Adipose tissue (tissue), 3 donors: Measurements from ENCODE around the gene MMEL1. TPM values are rescaled to one million over a fixed set of nuclear protein-coding genes. Genes with fewer than 3 reads are reported as not detected.

Experiments
- H3K27ac ChIP-seq: one replicate; pipeline ENCODE4 v1.5.1; 2013; ENCODE audit warnings: low read depth, low read length
- WGBS, 3 donors: extraction: QIAGEN DNeasy Blood & Tissue Kit; methylation state at CpG; one replicate each; pipeline ENCODE4 v1.1.7; 2013; 5-methylcytosine and 5-hydroxymethylcytosine counted together
- polyA plus RNA-seq, 3 donors: library from polyadenylated mRNA; stranded (reverse); fragments of 200-250 nt; gene quantifications; one replicate each; pipeline ENCODE4 v1.2.3, GENCODE V29; 2013
- donor health status: healthy with polysubstance abuse.
- donor health status: Bipolar disorder and iron deficiency.
- donor health status: healthy.

The MMEL1 gene
- polyA plus RNA-seq, 3 donors, result 3.0 to 7.0 (median 3.8) TPM

DNA sequence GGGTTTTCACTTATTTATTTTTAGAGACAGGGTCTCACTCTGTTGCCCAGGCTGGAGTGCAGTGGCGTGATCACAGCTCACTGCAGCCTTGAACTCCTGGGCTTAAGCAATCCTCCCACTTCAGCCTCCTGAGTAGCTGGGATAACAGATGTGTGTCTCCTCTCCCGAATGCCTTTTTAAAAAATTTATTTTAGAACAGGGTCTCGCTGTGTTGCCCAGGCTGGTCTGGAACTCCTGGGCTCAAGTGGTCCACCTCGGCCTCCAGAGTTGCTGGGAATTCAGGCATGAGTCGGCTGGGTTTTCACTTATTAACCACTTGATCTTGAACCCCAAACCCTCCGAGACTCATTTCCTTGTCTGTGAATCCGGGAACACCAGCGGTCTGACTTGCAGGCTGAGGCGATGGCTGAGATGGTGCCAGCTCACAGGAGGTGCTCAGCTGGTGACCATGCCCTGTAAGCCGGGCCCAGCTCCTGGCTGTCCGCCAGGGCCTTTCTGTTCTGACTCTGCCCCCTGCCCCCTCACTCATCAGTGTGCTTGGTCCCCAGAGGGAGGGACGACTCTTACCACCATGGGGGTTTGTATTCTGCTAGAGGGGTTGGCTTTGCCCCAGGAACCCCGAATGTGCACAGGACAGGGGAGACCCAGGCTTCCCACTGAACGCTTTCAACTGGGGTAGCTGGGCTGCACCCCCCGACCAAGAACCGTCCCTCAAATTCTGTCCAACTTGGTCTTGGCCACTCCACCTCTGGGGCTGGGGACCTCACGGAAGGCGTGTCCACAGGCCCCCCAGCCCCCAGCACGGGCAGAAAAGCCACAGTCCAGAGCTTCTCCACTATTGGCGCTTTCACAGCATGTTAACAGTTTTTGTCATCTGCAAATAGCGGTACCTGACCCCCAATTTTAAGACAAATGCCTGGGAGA lies 22.5 kb downstream of the MMEL1 start:
- 59 to 70% (median 66%) methylated on average over 21 of the region's 21 CpGs for WGBS, 3 donors
- H3K27ac ChIP-seq, result no peak overlapping the region

DNA sequence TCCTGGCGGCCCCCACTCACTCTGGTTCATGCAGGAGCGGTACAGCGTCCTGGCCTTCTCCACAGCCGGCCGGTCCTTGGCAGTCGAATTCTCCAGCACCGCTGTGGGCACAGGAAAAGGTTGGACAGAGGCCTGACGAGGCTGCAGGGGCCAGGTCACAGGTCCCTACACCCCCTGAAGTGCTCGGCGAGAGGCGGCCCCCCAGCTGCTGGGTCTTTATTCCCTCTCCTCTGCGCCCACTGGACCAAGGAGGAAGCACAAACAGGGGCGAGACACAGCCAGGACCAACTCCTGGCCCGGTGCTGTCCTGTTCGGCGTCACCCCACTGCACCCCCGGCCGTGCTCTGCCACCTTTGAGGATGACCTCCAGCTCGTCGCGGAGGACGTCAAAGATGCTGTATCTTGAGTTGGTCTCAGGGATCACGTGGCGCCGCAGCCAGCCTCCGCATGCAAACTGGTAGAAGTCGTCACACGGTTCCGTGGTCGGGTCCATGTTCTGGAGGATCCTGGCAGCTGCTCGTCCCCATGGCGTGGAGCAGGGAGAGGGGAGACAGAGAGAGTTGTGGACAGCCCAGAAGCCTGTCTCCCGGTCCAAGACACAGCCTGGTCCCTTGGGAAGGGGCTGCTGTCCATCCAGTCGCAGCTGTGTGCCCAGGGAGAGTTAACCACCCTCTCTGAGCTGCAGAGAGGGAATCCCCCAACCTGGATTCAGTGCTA lies 23.3 kb downstream of the MMEL1 start:
- WGBS, 3 donors, result 86 to 89% (median 88%) methylated on average over 30 to 34 of the region's 34 CpGs
- no peak overlapping the region for H3K27ac ChIP-seq

DNA sequence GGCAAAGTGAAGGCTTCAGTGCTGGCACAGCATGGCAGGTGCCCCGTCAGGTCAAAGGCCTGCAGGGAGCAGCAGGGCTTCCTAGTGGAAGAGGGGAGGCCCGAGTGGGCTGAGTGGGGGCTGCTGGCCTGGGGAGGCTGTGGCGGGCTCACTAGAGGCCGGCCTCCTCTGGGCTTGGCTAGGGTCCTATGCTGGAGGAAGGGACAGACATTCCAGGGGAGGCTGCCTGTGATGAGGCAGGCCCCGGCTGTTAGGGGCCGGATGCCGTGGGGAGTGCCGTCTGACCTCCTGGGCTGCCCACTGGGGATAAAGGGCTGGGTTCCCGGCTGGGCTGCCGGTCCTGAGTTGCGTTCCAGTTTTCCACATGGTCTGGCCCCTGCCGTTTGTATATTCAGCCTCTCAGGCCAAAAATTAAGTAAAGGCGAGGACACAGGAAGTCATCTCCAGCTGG lies 25.1 kb downstream of the MMEL1 start:
- WGBS, 3 donors, result 49 to 74% (median 50%) methylated on average over 12 to 13 of the region's 13 CpGs
- H3K27ac ChIP-seq, result no peak overlapping the region

DNA sequence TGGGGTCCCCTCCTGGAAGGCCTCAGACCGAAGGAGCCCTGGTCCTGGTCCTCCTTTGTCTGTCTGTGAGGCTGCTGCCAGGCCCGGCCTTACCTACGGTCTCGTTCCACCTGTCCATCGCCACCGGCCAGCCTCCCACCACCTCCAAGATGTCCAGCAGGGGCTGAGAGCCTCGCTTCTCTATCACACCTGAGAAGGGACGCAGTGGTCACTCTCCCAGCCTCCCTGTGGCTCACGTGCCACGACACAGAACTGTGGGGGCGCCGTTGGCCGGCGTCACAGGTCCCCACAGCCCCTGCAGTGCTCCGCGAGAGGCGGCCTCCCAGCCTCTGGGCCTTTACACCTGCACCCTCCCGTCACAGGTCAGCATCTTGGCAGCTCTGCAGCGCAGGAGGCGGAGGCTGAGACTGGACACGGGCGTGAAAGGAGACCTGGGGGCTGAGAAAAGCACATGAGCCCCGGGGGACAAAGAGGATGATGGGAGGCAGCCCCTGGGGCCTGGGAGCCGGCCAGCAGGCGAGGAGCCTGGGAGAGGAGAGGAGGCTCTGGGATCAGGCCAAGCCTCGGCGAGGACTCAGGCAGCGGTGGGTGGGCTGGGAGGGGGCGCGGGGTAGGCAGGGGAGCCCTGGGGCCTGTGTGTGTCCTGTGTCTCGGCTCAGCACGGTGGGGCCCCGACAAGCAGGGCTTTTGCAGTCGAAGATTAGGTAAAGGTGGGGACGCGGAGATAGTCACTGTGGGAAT lies 25.8 kb downstream of the MMEL1 start:
- H3K27ac ChIP-seq, result no peak overlapping the region
- WGBS, 3 donors, result 62 to 74% (median 70%) methylated on average over 31 to 36 of the region's 36 CpGs

DNA sequence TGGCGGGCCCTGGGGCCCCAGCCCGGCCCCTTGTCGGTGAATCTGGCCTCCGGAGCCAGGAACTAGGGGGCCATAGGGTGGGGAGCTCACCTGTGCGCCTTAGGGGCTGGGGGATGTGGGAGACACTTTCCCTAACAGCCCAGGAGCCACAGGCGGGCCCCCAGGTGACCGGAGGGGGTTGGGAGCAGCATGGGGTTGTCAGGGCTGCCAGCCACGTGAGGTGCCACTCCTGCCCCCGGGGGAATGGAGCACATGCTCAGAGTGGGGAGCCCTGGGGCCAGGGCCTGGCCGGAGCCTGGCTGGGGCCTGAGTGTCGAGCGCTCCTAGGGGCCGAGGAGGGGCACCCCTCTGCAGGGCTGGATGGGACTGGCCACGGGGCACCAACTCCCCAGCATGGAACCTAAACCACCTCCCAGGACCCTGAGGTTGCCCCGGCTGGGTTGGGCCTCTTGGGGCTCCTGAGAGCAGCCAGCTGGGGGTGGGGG lies 26.4 kb downstream of the MMEL1 start:
- no peak overlapping the region for H3K27ac ChIP-seq
- WGBS, 3 donors, result 83 to 88% (median 84%) methylated on average over 13 to 15 of the region's 15 CpGs

DNA sequence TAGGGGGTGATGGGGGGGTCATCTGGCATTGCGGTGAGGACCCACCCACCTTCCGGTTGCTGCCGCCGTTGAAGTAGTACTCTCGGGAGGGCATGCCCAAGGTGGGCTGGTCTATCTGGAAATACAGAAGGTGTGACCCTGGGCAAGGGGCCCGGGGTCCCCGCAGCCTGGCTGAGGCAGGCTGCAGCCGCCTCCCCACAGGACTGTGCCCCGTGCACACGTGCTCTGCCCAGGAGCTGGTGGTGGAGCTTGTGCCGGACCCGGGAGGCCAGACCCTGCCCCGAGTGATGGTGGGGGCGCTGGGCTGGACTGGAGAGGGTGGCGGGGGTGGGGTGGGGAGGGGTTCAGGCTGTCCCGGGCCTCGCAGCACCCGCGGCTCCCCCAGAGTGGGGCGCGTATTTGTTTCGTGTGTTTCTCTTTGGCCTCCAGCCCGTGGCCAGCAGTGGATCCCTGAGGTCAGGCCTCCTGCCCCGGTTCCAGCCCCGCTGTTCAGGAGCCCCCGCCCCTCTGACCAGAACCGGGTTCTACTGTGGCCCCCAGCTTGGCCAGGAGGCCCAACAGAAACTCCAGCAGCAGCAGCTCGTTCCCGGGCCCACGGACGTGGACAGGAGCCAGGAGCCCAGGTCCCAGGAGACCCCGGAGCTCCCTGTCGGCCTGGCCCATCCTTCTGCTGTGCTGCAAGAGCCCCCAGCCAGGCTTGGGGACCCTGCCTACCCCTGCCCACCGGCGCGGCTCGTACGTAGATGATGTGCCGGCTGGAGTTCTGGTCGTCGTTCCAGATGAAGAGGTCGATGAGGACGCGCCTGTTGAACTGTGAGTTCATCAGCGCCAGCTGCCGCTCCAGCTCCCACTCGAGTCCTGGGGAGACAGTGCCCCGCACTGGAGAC lies 27.1 kb downstream of the MMEL1 start:
- WGBS, 3 donors, result 73 to 76% (median 76%) methylated on average over 40 to 48 of the region's 48 CpGs
- H3K27ac ChIP-seq, result no peak overlapping the region

DNA sequence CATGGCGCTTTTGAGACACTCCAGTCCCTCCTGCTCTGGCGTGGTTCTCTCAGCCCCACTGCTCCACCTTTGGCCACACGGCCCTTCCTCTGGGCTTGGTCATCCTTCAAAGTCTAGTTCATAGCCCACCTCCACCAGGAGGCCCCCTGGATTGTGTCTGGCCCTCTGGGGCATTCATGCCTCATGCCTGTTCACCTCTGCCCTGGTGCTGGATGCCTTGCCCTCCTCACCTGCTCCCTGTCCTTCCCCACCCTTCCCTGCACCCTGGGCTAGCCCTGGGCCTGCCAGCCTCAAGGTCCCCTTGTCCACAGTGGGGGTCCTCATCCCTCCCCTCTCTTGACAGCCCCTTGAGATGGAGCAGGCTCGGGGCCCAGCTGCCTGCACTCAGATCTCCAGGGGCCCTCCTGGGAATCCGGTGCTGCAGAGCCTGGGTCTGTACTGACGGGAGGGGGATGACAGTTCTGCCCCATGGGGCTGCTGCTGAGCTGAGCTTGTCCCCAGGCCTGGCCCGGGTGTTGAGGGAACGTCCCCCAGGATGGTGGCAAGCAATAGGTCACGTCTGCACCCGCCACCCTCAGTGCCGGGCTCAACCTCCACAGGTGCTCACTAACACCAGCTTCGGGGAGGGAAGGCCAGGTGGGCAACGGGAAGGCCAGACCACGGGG lies 27.8 kb downstream of the MMEL1 start:
- no peak overlapping the region for H3K27ac ChIP-seq
- 73 to 83% (median 76%) methylated on average over 12 to 14 of the region's 14 CpGs for WGBS, 3 donors

DNA sequence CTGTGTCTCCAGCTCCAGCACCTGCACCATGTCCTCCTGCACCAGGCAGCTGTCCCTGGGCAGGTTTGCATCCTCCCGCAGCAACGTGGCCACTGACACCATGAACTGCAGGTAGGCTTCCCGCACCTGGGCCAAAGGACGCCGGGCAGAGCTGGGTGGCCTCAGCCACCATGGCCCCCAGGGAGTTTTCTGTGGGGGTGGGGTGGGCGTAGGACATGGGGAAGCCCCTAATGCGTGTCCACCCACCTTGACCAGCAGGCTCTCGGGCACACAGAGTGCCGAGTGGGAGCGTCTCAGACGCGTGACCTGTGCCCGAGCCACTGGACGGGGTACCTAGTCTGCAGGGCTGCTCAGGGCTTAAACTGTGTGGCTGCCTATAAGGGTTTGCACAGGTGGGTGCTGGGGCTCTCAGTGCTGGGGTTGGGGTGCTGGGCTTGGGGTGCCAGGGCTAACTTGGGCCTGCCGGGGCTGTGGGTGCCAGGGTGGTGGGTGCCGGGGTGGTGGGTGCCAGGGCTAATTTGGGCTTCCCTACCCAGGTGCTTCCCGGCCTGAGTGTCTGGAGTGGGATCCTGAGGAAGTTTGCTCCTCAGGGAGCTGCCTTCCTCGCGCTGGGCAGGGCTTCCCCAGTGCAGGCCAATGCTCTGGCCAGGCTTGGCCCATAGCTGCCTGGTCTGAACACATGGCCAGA lies 28.5 kb downstream of the MMEL1 start:
- 81 to 87% (median 82%) methylated on average over 19 of the region's 19 CpGs for WGBS, 3 donors

DNA sequence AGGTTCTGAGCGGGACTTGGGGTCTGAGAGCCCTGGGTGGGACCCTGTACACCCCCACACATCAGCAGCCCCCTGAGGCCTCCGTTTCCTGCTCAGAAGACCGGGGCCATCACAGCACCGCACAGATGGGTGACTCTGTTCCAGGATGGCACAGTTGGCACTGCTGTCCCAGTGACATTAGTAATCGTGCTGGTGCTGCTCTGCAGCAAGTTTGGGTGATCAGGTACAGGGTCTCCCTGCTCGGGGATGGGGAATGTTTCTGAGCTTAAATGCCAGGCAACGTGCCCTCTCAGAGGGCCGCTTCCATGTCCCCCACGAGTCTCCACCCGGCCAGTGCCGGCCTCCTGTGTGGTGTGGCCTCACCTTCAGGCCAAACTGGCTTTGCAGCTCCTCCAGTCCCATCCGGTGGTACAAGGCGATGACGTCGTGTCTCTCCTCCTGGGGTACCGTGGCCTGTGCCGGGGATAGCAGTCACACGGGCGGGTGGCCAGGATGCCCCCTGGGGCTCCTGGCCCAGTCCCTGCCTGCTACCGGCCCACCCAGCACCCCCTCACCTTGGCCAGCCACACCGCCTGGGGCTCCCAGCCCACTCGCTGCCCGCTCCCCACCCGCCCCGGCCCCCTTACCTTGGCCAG lies 29.2 kb downstream of the MMEL1 start:
- H3K27ac ChIP-seq, result no peak overlapping the region
- WGBS, 3 donors, result 71 to 84% (median 83%) methylated on average over 24 to 25 of the region's 25 CpGs

More for the DNA sequence above, 28.5 kb downstream of the MMEL1 start:
- no peak overlapping the region for H3K27ac ChIP-seq

DNA sequence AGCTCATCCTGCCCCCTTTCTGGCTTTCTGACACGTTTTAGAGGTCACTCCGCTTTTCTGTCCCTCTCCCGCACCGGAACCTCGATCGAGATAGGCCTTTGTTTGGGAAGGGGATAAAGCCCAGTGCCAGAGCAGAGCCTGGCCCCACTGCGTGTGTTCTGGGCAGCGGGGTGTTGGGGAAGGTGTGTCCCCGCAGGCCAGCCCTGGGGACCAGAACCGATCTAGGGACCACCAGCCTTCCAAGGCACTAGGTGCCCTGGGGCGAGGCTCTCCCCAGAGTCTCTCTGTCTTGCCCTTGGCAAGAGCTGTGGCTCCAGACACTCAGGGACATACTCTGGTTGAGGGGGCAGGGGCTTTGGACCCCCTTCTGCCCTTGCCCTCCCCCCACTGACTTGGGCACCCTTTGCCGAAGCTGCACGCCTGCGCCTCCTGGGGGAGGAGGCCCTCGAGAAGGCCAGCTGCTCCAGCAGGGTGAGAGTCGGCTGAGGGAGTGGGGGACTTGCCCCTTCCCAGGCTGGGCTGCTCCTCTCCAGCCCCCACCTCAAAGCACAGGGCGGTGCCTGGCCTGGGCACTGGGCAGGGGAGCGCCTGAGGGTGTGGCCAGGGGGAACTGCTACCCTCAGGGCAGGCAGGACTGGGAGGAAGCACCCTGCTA lies 29.8 kb downstream of the MMEL1 start:
- WGBS, 3 donors, result 69 to 84% (median 80%) methylated on average over 18 of the region's 18 CpGs
- H3K27ac ChIP-seq, result no peak overlapping the region

DNA sequence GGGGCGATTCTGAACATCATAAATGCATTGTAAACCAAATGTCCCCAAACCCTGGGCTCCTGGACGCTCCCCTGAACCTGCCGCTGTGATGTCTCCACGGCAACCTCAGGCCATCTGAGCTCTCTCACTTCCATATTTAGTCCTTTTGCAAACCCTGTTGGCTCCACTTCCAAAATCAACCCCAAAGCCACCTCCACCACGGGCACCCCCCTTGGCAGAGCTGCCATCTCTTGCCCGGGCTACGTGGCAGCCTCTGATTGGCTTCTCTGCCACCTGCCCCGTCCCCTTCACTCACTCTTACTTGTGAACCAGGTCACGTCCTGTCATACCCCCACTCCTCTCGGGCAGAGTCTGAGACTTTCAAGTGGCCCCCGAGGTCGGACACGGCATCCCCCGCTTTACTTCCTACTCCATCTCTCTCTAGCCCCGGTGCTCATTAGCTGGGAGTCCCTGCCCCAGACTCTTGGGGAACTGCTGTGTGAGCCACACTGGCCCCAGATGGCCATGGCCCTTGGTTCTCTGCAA lies 30.4 kb downstream of the MMEL1 start:
- WGBS, 3 donors, result 72 to 77% (median 77%) methylated on average over 15 of the region's 15 CpGs
- H3K27ac ChIP-seq, result no peak overlapping the region

DNA sequence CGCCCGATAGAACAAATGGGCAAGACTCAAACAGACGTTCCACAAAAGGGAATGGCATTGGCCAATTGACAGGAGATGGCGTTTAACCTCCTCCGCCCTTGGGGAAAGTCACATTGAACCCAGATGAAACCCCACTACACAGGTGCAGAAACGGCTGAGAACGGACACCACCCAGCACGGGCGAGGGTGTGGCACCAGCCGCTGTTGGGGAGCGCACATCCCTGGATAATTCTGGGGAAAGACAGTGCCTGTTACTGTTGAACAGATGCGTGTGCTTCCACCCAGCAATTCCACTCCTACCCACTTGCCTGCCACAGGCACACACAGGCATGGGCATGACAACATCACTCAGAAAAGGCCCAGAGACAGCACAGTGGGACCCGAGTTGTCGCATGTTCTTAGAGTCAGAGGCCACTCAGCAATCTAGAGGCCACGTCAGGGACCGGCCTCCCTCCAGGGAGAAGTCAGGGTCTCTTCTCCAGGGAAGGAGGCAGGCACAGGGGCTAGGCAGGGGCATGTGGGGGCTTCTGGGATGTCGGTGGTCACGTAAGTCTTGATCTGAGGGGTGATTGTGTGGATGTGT lies 31.0 kb downstream of the MMEL1 start:
- no peak overlapping the region for H3K27ac ChIP-seq
- 78 to 90% (median 88%) methylated on average over 18 of the region's 18 CpGs for WGBS, 3 donors

DNA sequence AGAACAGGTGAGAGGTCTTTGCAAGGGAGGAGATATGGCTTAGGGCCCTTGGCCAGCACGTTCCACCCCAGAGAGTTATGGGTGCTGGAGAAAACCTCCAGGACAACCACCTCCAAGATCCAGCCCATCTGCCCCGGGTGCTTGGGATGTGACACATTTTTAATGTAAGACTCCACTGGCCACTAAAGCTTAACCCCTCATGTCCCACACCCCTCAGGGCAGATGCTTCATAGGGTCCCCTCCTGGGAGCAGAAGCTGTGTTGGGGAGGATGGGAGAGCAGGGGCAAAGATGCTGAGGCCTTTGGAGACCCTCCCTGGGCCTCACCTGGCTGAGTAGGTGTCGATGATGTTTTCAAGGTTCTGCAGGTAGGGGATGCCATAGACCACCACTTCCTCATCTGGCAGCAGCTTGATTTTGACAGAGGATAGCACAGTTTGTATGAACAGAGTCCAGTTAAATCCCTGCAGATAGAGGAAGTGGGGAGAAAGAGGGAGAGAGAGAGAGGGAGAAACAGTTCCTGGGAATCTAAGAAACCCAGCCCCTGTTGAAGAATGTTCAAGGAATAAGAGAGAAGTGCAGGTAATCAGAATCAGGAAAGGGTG lies 34.4 kb downstream of the MMEL1 start:
- 80 to 81% (median 80%) methylated on average over 3 of the region's 3 CpGs for WGBS, 3 donors
- H3K27ac ChIP-seq, result no peak overlapping the region

DNA sequence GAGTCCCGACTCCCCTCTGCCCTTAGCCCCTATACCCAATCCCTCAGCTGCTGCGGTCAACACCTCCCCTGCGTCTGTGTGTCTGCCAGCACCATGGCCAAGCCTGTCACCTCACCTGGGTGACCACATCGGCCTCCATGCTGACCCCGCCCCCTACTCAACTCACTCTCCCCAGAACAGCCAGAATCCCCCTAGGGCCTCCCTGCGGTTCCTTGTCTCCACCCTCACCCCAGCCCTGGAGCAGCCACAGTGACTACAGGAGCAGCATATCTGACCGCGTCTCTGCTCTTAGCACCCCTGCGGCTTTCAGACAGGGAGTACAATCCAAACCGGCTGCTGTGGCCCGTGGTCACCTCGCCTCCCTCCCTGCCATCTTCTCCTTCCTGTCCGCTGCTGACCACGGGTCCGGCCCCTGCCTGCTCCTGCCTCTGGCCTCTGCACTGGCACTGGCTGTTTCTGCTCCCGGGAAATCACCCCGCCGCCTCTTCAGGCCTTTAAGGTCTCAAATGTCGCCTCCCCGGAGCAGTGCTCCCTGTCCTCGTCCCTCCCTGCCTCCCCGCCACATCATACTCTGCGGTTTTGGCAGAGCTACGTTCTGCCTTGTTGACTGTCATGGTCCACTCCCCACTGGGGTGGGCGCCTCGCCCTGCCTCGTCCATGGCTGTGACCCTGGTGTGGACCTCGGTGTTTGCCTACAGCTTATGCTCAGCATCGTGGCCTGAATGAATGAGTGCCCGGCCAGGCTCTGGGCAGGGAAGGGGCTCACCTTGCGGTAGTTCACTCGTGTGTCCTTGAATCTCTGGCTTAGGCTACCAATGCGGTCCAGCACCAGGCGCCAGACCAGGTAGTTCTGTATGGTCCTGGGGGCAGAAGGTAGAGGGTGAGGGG lies 35.1 kb downstream of the MMEL1 start:
- H3K27ac ChIP-seq, result no peak overlapping the region
- 73 to 79% (median 78%) methylated on average over 34 of the region's 34 CpGs for WGBS, 3 donors
